Measurements from ENCODE around the gene LY6G6D.

DNA sequence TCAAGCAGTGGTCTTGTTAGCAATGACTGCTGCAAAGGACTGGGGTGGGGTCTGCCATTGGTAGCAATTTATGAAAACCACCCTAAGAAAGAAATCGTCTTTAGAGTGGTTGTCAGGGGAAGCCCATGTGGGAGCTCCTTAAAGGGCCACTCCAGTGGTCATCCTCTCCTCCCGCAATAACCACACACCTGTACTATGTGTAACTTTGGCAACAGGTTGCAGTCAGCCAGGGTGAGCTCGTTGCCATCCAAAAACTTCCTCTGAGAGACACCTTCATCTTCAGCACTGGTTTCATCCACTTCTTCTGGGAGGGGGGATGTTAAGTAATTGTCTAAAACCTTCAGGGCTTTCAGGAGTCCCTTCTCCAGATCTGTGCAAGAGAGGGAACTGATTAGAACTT is 16.9 kb downstream of the LY6G6D start:
- TF ChIP-seq CTCF (IDR thresholded peaks at IDR 0.05), result no peak
- no peak for TF ChIP-seq SP1 (CRISPR knock-in tag; conservative IDR thresholded peaks at IDR 0.05)
- no peak for TF ChIP-seq ZNF121 (CRISPR knock-in tag; IDR thresholded peaks at IDR 0.05)
- TF ChIP-seq ZNF671 (CRISPR knock-in tag; IDR thresholded peaks at IDR 0.05), result no peak
- TF ChIP-seq ZMAT4 (CRISPR knock-in tag; IDR thresholded peaks at IDR 0.05), result no peak
- TF ChIP-seq, protein P1, sequence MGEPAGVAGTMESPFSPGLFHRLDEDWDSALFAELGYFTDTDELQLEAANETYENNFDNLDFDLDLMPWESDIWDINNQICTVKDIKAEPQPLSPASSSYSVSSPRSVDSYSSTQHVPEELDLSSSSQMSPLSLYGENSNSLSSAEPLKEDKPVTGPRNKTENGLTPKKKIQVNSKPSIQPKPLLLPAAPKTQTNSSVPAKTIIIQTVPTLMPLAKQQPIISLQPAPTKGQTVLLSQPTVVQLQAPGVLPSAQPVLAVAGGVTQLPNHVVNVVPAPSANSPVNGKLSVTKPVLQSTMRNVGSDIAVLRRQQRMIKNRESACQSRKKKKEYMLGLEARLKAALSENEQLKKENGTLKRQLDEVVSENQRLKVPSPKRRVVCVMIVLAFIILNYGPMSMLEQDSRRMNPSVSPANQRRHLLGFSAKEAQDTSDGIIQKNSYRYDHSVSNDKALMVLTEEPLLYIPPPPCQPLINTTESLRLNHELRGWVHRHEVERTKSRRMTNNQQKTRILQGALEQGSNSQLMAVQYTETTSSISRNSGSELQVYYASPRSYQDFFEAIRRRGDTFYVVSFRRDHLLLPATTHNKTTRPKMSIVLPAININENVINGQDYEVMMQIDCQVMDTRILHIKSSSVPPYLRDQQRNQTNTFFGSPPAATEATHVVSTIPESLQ (CRISPR knock-in tag; IDR thresholded peaks at IDR 0.05), result no peak
- no peak for TF ChIP-seq HMGA2 (CRISPR knock-in tag; IDR thresholded peaks at IDR 0.05)
- TF ChIP-seq NFE2L1 (CRISPR knock-in tag; IDR thresholded peaks at IDR 0.05), result no peak
- no peak for TF ChIP-seq NR2C2 (CRISPR knock-in tag; IDR thresholded peaks at IDR 0.05)
- TF ChIP-seq NFYB (CRISPR knock-in tag; conservative IDR thresholded peaks at IDR 0.05; ENCODE audit: low read depth), result no peak
- TF ChIP-seq, protein P2, sequence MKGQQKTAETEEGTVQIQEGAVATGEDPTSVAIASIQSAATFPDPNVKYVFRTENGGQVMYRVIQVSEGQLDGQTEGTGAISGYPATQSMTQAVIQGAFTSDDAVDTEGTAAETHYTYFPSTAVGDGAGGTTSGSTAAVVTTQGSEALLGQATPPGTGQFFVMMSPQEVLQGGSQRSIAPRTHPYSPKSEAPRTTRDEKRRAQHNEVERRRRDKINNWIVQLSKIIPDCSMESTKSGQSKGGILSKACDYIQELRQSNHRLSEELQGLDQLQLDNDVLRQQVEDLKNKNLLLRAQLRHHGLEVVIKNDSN (CRISPR knock-in tag; IDR thresholded peaks at IDR 0.05), result no peak
- no peak for TF ChIP-seq FOXJ3 (CRISPR knock-in tag; IDR thresholded peaks at IDR 0.05; ENCODE audit: borderline replicate concordance)
- TF ChIP-seq, protein P3, sequence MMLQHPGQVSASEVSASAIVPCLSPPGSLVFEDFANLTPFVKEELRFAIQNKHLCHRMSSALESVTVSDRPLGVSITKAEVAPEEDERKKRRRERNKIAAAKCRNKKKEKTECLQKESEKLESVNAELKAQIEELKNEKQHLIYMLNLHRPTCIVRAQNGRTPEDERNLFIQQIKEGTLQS (CRISPR knock-in tag; conservative IDR thresholded peaks at IDR 0.05), result no peak

Measured in WTC11 (cell line).